Liver (tissue), 9 donors: ENCODE data around the gene SCN4A. TPM values are rescaled to one million over a fixed set of nuclear protein-coding genes. Genes with fewer than 3 reads are reported as not detected.
A peak's percentile ranks its signal among the peaks of the same experiment; 100 is the strongest.
"Not testable (repeated sequence)": the region's sequence is repeated elsewhere in the genome, so short reads cannot be mapped to it uniquely, and the experiment has no call there.

Source experiments
- DNase-seq: peaks from one replicate; pipeline ENCODE4 v3.0.0-alpha.2; 2017; ENCODE audit warnings: low spot score
- H3K27ac ChIP-seq, 2 donors: one replicate each; pipeline ENCODE4 v1.7.0; 2013; ENCODE audit warnings: inconsistent platforms in 2 of 2, low read length in 2 of 2, control low read depth in 1 of 2, low read depth in 1 of 2, mild to moderate bottlenecking in 1 of 2
- H3K27me3 ChIP-seq, 4 donors: one replicate each; pipeline versions ENCODE4 v1.6.1 to v1.7.0; 2013; ENCODE audit warnings: low read length in 3 of 4, inconsistent platforms in 1 of 4, mild to moderate bottlenecking in 1 of 4, moderate library complexity in 1 of 4; ENCODE audit not compliant: control insufficient read depth in 4 of 4, insufficient read depth in 4 of 4
- H3K36me3 ChIP-seq, 4 donors: one replicate each; pipeline versions ENCODE4 v1.6.1 to v1.7.0; 2013; ENCODE audit warnings: low read length in 3 of 4, mild to moderate bottlenecking in 3 of 4, low read depth in 1 of 4, moderate library complexity in 1 of 4; ENCODE audit not compliant: control insufficient read depth in 4 of 4, insufficient read depth in 3 of 4
- H3K4me1 ChIP-seq, 4 donors: one replicate each; pipeline versions ENCODE4 v1.6.1 to v1.7.0; 2013; ENCODE audit warnings: low read length in 3 of 4, mild to moderate bottlenecking in 3 of 4, moderate library complexity in 1 of 4; ENCODE audit not compliant: control insufficient read depth in 4 of 4, insufficient read depth in 4 of 4
- H3K4me3 ChIP-seq, 3 donors: one replicate each; pipeline versions ENCODE4 v1.6.1 to v1.7.0; 2013; ENCODE audit warnings: low read length in 3 of 3, control low read depth in 1 of 3, low read depth in 1 of 3, mild to moderate bottlenecking in 1 of 3
- H3K9ac ChIP-seq, 2 donors: one replicate each; pipeline ENCODE4 v1.7.0; 2013; ENCODE audit warnings: low read length in 2 of 2, mild to moderate bottlenecking in 2 of 2, moderate library complexity in 2 of 2, control low read depth in 1 of 2, low read depth in 1 of 2
- H3K9me3 ChIP-seq, 4 donors: one replicate each; pipeline versions ENCODE4 v1.6.1 to v1.7.0; 2013; ENCODE audit warnings: low read length in 3 of 4; ENCODE audit not compliant: control insufficient read depth in 4 of 4
- EGR1 ChIP-seq, 2 donors: IDR thresholded peaks; 2 replicates each; pipeline ENCODE4 v1.6.1; 2016 to 2018; ENCODE audit warnings: antibody characterized with exemption in 2 of 2, low read depth in 2 of 2
- HNF4A ChIP-seq, 2 donors: conservative IDR thresholded peaks; 2 replicates each; pipeline ENCODE4 v1.6.1; 2016; ENCODE audit warnings: antibody characterized with exemption in 2 of 2, mild to moderate bottlenecking in 2 of 2
- NR2F2 ChIP-seq: IDR thresholded peaks from 2 replicates; pipeline ENCODE4 v1.6.1; 2016; ENCODE audit warnings: antibody characterized with exemption
- REST ChIP-seq: IDR thresholded peaks from 2 replicates; pipeline ENCODE4 v1.6.1; 2016; ENCODE audit warnings: antibody characterized with exemption, mild to moderate bottlenecking
- SP1 ChIP-seq: IDR thresholded peaks from 2 replicates; pipeline ENCODE4 v1.6.1; 2018; ENCODE audit warnings: antibody characterized with exemption, mild to moderate bottlenecking
- TAF1 ChIP-seq: conservative IDR thresholded peaks from 2 replicates; pipeline ENCODE4 v1.6.1; 2016; ENCODE audit warnings: antibody characterized with exemption, mild to moderate bottlenecking
- YY1 ChIP-seq: IDR thresholded peaks from 2 replicates; pipeline ENCODE4 v1.6.1; 2016; ENCODE audit warnings: antibody characterized with exemption, mild to moderate bottlenecking
- WGBS: extraction: QIAGEN DNeasy Blood & Tissue Kit; methylation state at CpG from one replicate; pipeline ENCODE4 v1.1.7; 2013; 5-methylcytosine and 5-hydroxymethylcytosine counted together
- polyA plus RNA-seq, 2 donors: library from polyadenylated mRNA; stranded (reverse) in 1 of 2; unstranded in 1 of 2; fragments of 200-250 nt in 1 of 2; fragments of >200 nt in 1 of 2; fragmentation: Nextera tagmentation in 1 of 2; extraction: Ambion mirVana in 1 of 2; gene quantifications; one replicate each; pipeline versions ENCODE4 v1.2.1 to v1.2.3, GENCODE V29; 2013 to 2015
- total RNA-seq, 2 donors: library from RNA; depleted of rRNA; stranded (reverse); fragments of >200 nt; gene quantifications; one replicate each; pipeline ENCODE4 v1.2.3, GENCODE V29; 2014
- donor health status: healthy.
- donor health status: healthy.
- donor health status: healthy.
- donor health status: healthy.
- donor health status: healthy.

The SCN4A gene
- total and polyA plus RNA-seq, 4 donors = 0.04 to 1.3 (median 0.43) TPM

GRCh38 chr17:64007089-64007837 lies 34.5 kb upstream of the SCN4A start:
- not testable (repeated sequence) for DNase-seq, H3K9me3 ChIP-seq, H3K27ac ChIP-seq, H3K36me3 ChIP-seq, H3K27me3 ChIP-seq, H3K9ac ChIP-seq, H3K4me3 ChIP-seq, H3K4me1 ChIP-seq
- WGBS = 93% methylated on average over 5 of the region's 5 CpGs
- TF ChIP-seq NR2F2 = peak; percentile 2

- TF ChIP-seq NR2F2 (peak; percentile 64), YY1 (no peak), REST (no peak), TAF1 (no peak)
- Histone ChIP-seq H3K4me3 (no peak overlapping the region), H3K27ac (no peak overlapping the region), H3K27me3 (no peaks in the 10 kb centered on the region), H3K4me1 (peaks cover 0 to 8% (median 0%) of the 10 kb centered on the region in 4 donors), H3K9ac (no peak overlapping the region), H3K36me3 (peaks cover 0 to 3% (median 0%) of the 10 kb centered on the region in 4 donors), H3K9me3 (no peaks in the 10 kb centered on the region)
- 76% methylated on average over 13 of the region's 13 CpGs for WGBS
- peak; percentile 76 for DNase-seq
Measured at GRCh38 chr17:64006361-64007088, 33.8 kb upstream of the SCN4A start.

- 30% methylated on average over 6 of the region's 6 CpGs for WGBS
- H3K27ac ChIP-seq = peak overlapping the region in 1 of 2 donors; percentile 2
- H3K9me3 ChIP-seq = no peaks in the 10 kb centered on the region
- H3K9ac ChIP-seq = no peak overlapping the region
- H3K4me3 ChIP-seq = no peak overlapping the region
- peaks cover 0 to 8% (median 0%) of the 10 kb centered on the region in 4 donors for H3K4me1 ChIP-seq
- H3K27me3 ChIP-seq = no peaks in the 10 kb centered on the region
- H3K36me3 ChIP-seq = peaks cover 0 to 3% (median 0%) of the 10 kb centered on the region in 4 donors
- DNase-seq = peak; percentile 58
- TF ChIP-seq EGR1 (IDR thresholded peaks at IDR 0.05; ENCODE audit: low read depth in 2 of 2) (no peak), SP1 (no peak), HNF4A (conservative IDR thresholded peaks at IDR 0.05) (no peak)
Measured at GRCh38 chr17:64005734-64006167, 33.0 kb upstream of the SCN4A start.
